Stomach (tissue), 4 donors: ENCODE measurements around the gene ATF2.

Experiments used
- CTCF ChIP-seq, 7 experiments: fragments of 450-650 bp in 4 of 7; fragments of 200-600 bp in 3 of 7; sonication (generic) in 3 of 7; IDR thresholded peaks; one replicate each; pipeline ENCODE4 v1.5.1; 2016 to 2019; ENCODE audit warnings: antibody characterized with exemption in 7 of 7, control low read depth in 2 of 7, mild to moderate bottlenecking in 1 of 7
- POLR2A ChIP-seq, 4 donors: fragments of 450-650 bp; IDR thresholded peaks; one replicate each; pipeline ENCODE4 v1.6.1; 2016; ENCODE audit warnings: antibody characterized with exemption in 4 of 4, control low read depth in 2 of 4, mild to moderate bottlenecking in 1 of 4, moderate library complexity in 1 of 4
- POLR2AphosphoS5 ChIP-seq, 3 donors: sonication (generic); formaldehyde crosslinking; IDR thresholded peaks; one replicate each; pipeline ENCODE4 v1.6.1; 2016; ENCODE audit warnings: antibody characterized with exemption in 3 of 3

DNA sequence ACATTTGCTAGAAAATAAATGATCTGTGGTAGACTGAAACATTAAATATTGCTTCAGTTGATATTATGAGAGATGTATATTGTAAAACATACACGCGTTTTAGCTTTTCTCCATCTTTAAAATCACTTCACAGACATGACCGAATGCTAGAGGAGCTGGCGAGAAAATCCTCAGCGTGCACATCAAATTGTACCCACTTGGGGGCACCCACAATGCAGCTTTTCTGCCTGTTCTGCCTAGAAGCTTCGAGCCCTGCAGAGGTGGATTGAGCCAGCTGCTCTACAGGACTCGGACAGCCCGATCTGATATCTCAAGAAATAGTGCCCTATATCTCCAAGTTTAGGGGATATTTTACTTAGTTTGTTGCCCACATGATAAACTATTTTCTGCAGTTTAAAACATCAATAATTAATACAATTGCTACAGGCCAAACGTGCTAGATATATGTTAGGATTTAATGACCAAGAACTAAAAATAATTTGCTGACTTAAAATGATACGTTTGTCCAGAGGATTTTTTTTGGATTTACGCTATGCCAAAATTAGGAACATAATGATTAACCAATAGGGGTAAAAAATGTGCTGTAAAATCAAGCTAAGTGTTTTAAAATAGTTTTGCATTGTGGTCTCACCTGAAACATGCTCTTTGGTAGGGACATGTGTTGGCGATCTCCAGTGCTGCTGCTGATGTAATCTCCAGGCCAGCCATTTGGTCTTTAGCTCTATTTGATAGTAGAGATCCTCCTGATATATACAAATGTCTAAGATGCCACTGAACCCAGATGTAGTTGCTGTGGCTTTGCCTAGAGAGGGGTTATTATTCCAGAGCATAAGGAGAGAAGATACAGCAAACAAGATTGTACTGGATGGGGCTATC lies 35.9 kb upstream of the ATF2 start:
- TF ChIP-seq CTCF (IDR thresholded peaks at IDR 0.05) (peak in 5 of 7 experiments; percentile 34 to 45 (median 37)), POLR2AphosphoS5 (IDR thresholded peaks at IDR 0.05) (no peak), POLR2A (IDR thresholded peaks at IDR 0.05) (no peak)
